ENCODE data around the gene DRG2.

DRG2 gene

GRCh38 chr17:18116078-18116477, 28.3 kb downstream of the DRG2 start:
- DNase-seq (ENCODE audit: low read depth): no peak

GRCh38 chr17:18117533-18117932, 29.8 kb downstream of the DRG2 start:
- DNase-seq (ENCODE audit: low read depth): no peak

- DNase-seq (ENCODE audit: low read depth): no peak
Observed at GRCh38 chr17:18117982-18118975, 30.5 kb downstream of the DRG2 start.

- no peak for DNase-seq (ENCODE audit: low read depth)
Observed at GRCh38 chr17:18119166-18119745, 31.5 kb downstream of the DRG2 start.

- DNase-seq (ENCODE audit: low read depth): no peak
Observed at GRCh38 chr17:18119938-18120337, 32.2 kb downstream of the DRG2 start.

- no peak for DNase-seq (ENCODE audit: low read depth)
Observed at GRCh38 chr17:18120461-18121017, 32.8 kb downstream of the DRG2 start.

- DNase-seq (ENCODE audit: low read depth): no peak
Observed at GRCh38 chr17:18121144-18121910, 33.6 kb downstream of the DRG2 start.

- DNase-seq (ENCODE audit: low read depth): no peak
Observed at GRCh38 chr17:18122990-18123753, 35.4 kb downstream of the DRG2 start.

GRCh38 chr17:18124345-18125126, 36.8 kb downstream of the DRG2 start:
- no peak for DNase-seq (ENCODE audit: low read depth)

- no peak for DNase-seq (ENCODE audit: low read depth)
Observed at GRCh38 chr17:18129041-18129502, 41.3 kb downstream of the DRG2 start.

- no peak for DNase-seq (ENCODE audit: low read depth)
Observed at GRCh38 chr17:18132711-18133110, 45.0 kb downstream of the DRG2 start.

GRCh38 chr17:18136357-18136756, 48.6 kb downstream of the DRG2 start:
- no peak for DNase-seq (ENCODE audit: low read depth)

- DNase-seq (ENCODE audit: low read depth): no peak
Observed at GRCh38 chr17:18138065-18138749, 50.5 kb downstream of the DRG2 start.

- no peak for DNase-seq (ENCODE audit: low read depth)
Observed at GRCh38 chr17:18139092-18139491, 51.3 kb downstream of the DRG2 start.

GRCh38 chr17:18139498-18139897, 51.8 kb downstream of the DRG2 start:
- DNase-seq (ENCODE audit: low read depth): no peak

- DNase-seq (ENCODE audit: low read depth): no peak
Observed at GRCh38 chr17:18139949-18140348, 52.2 kb downstream of the DRG2 start.

GRCh38 chr17:18140648-18141047, 52.9 kb downstream of the DRG2 start:
- DNase-seq (ENCODE audit: low read depth): no peak

- DNase-seq (ENCODE audit: low read depth): no peak
Observed at GRCh38 chr17:18141210-18141803, 53.6 kb downstream of the DRG2 start.

- DNase-seq (ENCODE audit: low read depth): no peak
Observed at GRCh38 chr17:18142417-18142816, 54.7 kb downstream of the DRG2 start.

All from T-helper 22 cell (primary cell).